ENCODE measurements around the gene ICA1L.

Gene ICA1L

GRCh38 chr2:202758128-202758527 is 113.4 kb downstream of the ICA1L start:
- DNase-seq: no peak

GRCh38 chr2:202757339-202757738 is 114.2 kb downstream of the ICA1L start:
- intact Hi-C loops (cut with DNase I): no loop called here
- DNase-seq: no peak

More at GRCh38 chr2:202758128-202758527, 113.4 kb downstream of the ICA1L start:
- intact Hi-C loops (cut with DNase I): no loop called here

- intact Hi-C loops (cut with DNase I): no loop called here
- DNase-seq: no peak
These were observed 115.0 kb downstream of the ICA1L start for GRCh38 chr2:202756598-202756997.

GRCh38 chr2:202754936-202755335 is 116.6 kb downstream of the ICA1L start:
- peak in 13 of 42 donors; percentile 8 to 65 (median 25) for DNase-seq
- intact Hi-C loops (cut with DNase I): no loop called here

- intact Hi-C loops (cut with DNase I): no loop called here
These were observed 119.5 kb downstream of the ICA1L start for GRCh38 chr2:202752071-202752470.

GRCh38 chr2:202750763-202751427 is 120.7 kb downstream of the ICA1L start:
- intact Hi-C loops (cut with DNase I): no loop called here
- DNase-seq: no peak

More at GRCh38 chr2:202752071-202752470, 119.5 kb downstream of the ICA1L start:
- no peak for DNase-seq

- no peak for DNase-seq
- intact Hi-C loops (cut with DNase I): no loop called here
These were observed 122.1 kb downstream of the ICA1L start for GRCh38 chr2:202749477-202749876.

- intact Hi-C loops (cut with DNase I): no loop called here
These were observed 128.0 kb downstream of the ICA1L start for GRCh38 chr2:202743613-202744012.

GRCh38 chr2:202736826-202737225 is 134.7 kb downstream of the ICA1L start:
- intact Hi-C loops (cut with DNase I): no loop called here
- no peak for DNase-seq

More at GRCh38 chr2:202743613-202744012, 128.0 kb downstream of the ICA1L start:
- no peak for DNase-seq

GRCh38 chr2:202726070-202726469 is 145.5 kb downstream of the ICA1L start:
- intact Hi-C loops (cut with DNase I): no loop called here
- DNase-seq: no peak

GRCh38 chr2:202723746-202724145 is 147.8 kb downstream of the ICA1L start:
- DNase-seq: no peak
- intact Hi-C loops (cut with DNase I): no loop called here

Data from head of caudate nucleus (tissue), 42 donors.